AG04449 (cell line): ENCODE measurements around the gene BBS9.
"Not testable (repeated sequence)": the region's sequence is repeated elsewhere in the genome, so short reads cannot be mapped to it uniquely, and the experiment has no call there.

Source experiments
- CTCF ChIA-PET: fragments of 350-600 bp; formaldehyde crosslinking; extraction: SDS; loops from one replicate; lab custom pipeline; 2021; ENCODE audit warnings: antibody characterized with exemption; lab: Yijun Ruan, JAX
- POLR2A ChIA-PET: fragments of 400-600, 350-600 bp; formaldehyde crosslinking; extraction: SDS; loops from one replicate; lab custom pipeline; 2020; ENCODE audit warnings: antibody characterized with exemption, inconsistent platforms; lab: Yijun Ruan, JAX
- DNase-seq: peaks from one replicate; pipeline ENCODE4 v3.0.0-alpha.2; 2010; ENCODE audit warnings: low read depth, low spot score
- H3K4me3 ChIP-seq: 2 replicates; pipeline ENCODE4 v1.5.1; 2011; ENCODE audit warnings: low read depth, mild to moderate bottlenecking, control low read depth, low read length
- TF ChIP-seq, protein P1 (sequence below): IDR thresholded peaks from one replicate; pipeline ENCODE4 v1.5.1; 2011; ENCODE audit warnings: mild to moderate bottlenecking, moderate library complexity, low read length, control low read depth, inconsistent platforms; ENCODE audit not compliant: insufficient read depth; ENCODE audit errors: missing control alignments

Gene BBS9

GRCh38 chr7:33210958-33211357, 81.6 kb downstream of the BBS9 start:
- no peak for DNase-seq
- ChIA-PET CTCF (no interaction called here), POLR2A (no interaction called here)
- TF ChIP-seq, protein P1, sequence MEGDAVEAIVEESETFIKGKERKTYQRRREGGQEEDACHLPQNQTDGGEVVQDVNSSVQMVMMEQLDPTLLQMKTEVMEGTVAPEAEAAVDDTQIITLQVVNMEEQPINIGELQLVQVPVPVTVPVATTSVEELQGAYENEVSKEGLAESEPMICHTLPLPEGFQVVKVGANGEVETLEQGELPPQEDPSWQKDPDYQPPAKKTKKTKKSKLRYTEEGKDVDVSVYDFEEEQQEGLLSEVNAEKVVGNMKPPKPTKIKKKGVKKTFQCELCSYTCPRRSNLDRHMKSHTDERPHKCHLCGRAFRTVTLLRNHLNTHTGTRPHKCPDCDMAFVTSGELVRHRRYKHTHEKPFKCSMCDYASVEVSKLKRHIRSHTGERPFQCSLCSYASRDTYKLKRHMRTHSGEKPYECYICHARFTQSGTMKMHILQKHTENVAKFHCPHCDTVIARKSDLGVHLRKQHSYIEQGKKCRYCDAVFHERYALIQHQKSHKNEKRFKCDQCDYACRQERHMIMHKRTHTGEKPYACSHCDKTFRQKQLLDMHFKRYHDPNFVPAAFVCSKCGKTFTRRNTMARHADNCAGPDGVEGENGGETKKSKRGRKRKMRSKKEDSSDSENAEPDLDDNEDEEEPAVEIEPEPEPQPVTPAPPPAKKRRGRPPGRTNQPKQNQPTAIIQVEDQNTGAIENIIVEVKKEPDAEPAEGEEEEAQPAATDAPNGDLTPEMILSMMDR = no peak
- no peak overlapping the region for H3K4me3 ChIP-seq

- no peak for DNase-seq
- CTCF ChIA-PET = no interaction called here
- H3K4me3 ChIP-seq = no peak overlapping the region
- TF ChIP-seq, protein P1 = no peak
- POLR2A ChIA-PET = no interaction called here
Measured at GRCh38 chr7:33212144-33212543, 82.8 kb downstream of the BBS9 start.

GRCh38 chr7:33215992-33216391, 86.6 kb downstream of the BBS9 start:
- TF ChIP-seq, protein P1 = no peak
- ChIA-PET CTCF (no interaction called here), POLR2A (no interaction called here)
- no peak for DNase-seq
- H3K4me3 ChIP-seq = no peak overlapping the region

DNA sequence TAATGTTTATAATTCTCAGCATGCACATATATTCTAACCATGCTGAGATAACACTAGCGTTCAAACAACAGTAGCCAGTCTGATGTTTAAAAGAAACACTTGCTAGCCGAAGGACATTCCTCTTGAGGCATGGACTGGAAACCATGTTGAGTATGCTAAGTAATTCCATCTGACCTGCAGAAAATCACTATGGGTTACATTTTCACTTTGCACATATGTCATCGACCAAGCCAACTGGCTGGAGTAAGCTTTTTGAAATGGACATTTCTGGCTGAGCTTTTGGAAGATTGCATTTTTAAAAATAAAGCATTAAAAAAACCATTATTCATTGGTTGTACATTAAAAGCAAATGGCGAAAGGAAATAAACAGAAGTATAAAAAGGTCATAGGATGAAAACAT, 88.2 kb downstream of the BBS9 start:
- DNase-seq = no peak
- CTCF ChIA-PET = no interaction called here
- POLR2A ChIA-PET = no interaction called here
- TF ChIP-seq, protein P1 = no peak
- no peak overlapping the region for H3K4me3 ChIP-seq

GRCh38 chr7:33218841-33219535, 89.6 kb downstream of the BBS9 start:
- H3K4me3 ChIP-seq, CTCF ChIA-PET, POLR2A ChIA-PET, DNase-seq: not testable (repeated sequence)

DNA sequence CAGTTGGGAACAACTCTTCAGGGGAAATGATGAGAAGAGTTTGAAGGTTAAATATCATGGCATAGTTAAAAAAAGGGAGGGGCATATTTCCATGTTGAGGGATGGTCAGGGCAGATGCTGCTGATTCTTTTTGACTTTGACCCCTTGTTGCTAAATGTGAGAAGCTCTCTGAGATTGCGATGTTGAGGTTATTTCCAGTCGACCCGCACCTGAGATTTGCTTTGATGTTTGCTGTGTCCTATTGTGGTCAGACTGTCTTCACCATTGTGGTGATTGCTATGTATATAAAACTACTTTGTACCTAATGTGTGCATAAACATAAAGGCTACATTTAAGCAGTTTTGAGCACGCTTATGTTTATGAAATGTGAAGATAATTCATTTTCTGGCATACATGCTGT, 90.9 kb downstream of the BBS9 start:
- no peak overlapping the region for H3K4me3 ChIP-seq
- DNase-seq = no peak
- CTCF ChIA-PET = no interaction called here
- TF ChIP-seq, protein P1 = no peak
- POLR2A ChIA-PET = no interaction called here

GRCh38 chr7:33221390-33221789, 92.0 kb downstream of the BBS9 start:
- TF ChIP-seq, protein P1 = no peak
- CTCF ChIA-PET = no interaction called here
- H3K4me3 ChIP-seq = no peak overlapping the region
- POLR2A ChIA-PET = no interaction called here
- DNase-seq = no peak
